GM19023 (cell line): Measurements from ENCODE around the gene IP6K2.

Experiments used
- ATAC-seq: cut with Tn5 transposase; IDR thresholded peaks from one replicate; pipeline ENCODE4 v1.9.1; 2021; ENCODE audit warnings: mild to moderate bottlenecking, moderate library complexity; ENCODE audit not compliant: unreplicated experiment

IP6K2 gene

GRCh38 chr3:48674505-48674904, 42.5 kb downstream of the IP6K2 start:
- no peak for ATAC-seq

GRCh38 chr3:48672522-48672921, 44.5 kb downstream of the IP6K2 start:
- no peak for ATAC-seq

- no peak for ATAC-seq
Measured at GRCh38 chr3:48664929-48665328, 52.1 kb downstream of the IP6K2 start.

GRCh38 chr3:48664313-48664644, 52.7 kb downstream of the IP6K2 start:
- no peak for ATAC-seq

GRCh38 chr3:48663489-48664312, 53.3 kb downstream of the IP6K2 start:
- peak; percentile 83 for ATAC-seq

GRCh38 chr3:48662753-48663488, 54.1 kb downstream of the IP6K2 start, which contains the start of gene CELSR3:
TSS of gene CELSR3 (minus strand) at chr3:48662886. CDS start at chr3:48662634, 252 bp downstream.
- ATAC-seq: no peak

GRCh38 chr3:48662145-48662752, 54.8 kb downstream of the IP6K2 start:
- no peak for ATAC-seq

GRCh38 chr3:48661501-48662144, 55.4 kb downstream of the IP6K2 start:
- no peak for ATAC-seq

GRCh38 chr3:48660800-48661400, 56.1 kb downstream of the IP6K2 start:
- ATAC-seq: no peak

- ATAC-seq: no peak
Measured at GRCh38 chr3:48656841-48657281, 60.2 kb downstream of the IP6K2 start.

GRCh38 chr3:48656061-48656840, 60.8 kb downstream of the IP6K2 start:
- peak; percentile 62 for ATAC-seq

- ATAC-seq: no peak
Measured at GRCh38 chr3:48655606-48656005, 61.4 kb downstream of the IP6K2 start.

GRCh38 chr3:48655063-48655462, 62.0 kb downstream of the IP6K2 start:
- ATAC-seq: no peak

GRCh38 chr3:48652923-48653715, 63.9 kb downstream of the IP6K2 start:
- ATAC-seq: no peak

- ATAC-seq: no peak
Measured at GRCh38 chr3:48651771-48652170, 65.2 kb downstream of the IP6K2 start.

- ATAC-seq: no peak
Measured at GRCh38 chr3:48650723-48651122, 66.3 kb downstream of the IP6K2 start.

GRCh38 chr3:48648188-48648850, 68.7 kb downstream of the IP6K2 start:
- ATAC-seq: no peak

- ATAC-seq: no peak
Measured at GRCh38 chr3:48647714-48648113, 69.3 kb downstream of the IP6K2 start.
